NCI-H187 (cell line): Measurements from ENCODE around the gene PKMYT1.
A peak's percentile ranks its signal among the peaks of the same experiment; 100 is the strongest.
"Not testable (repeated sequence)": the region's sequence is repeated elsewhere in the genome, so short reads cannot be mapped to it uniquely, and the experiment has no call there.

Experiments
- DNase-seq, 2 experiments: peaks; one replicate each; lab custom pipeline; 2025; lab: John Stamatoyannopoulos, UW

The PKMYT1 gene

DNA sequence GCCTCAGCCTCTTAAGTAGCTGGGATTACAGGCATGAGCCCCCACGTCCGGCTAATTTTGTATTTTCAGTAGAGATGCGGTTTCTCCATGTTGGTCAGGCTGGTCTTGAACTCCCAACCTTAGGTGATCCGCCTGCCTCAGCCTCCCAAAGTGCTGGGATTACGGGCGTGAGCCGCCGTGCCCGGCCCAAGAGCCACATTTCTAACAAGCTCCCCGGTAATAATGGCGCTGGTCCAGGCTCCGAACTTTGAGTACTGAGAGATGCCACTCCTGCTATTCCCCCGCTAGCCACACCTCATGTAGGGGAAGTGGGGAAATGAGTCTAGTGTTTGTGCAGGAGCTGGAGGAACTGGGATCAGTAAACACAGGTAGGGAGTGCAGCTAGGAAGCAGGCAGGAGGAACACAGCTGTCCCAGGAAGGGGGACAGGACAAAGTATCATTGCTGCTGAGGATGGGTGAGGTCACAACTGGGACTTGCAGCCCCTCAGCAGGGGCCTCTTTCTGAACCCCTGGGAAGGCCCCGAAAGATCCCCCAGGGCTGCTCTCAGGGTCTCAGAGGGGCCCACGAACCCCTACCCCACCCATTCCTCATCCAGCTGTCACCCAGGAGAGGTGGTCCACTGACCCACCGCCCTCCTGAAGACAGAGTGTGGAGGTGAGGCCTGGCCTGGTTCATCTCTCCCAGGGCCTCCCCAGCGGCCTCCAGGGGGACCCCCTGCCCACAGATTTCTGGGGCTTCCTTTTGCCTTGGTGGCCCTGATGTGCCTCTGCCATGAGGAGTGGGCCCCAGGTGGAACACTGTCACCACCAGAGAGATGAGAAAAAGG, 19.8 kb downstream of the PKMYT1 start:
- DNase-seq = no peak

DNA sequence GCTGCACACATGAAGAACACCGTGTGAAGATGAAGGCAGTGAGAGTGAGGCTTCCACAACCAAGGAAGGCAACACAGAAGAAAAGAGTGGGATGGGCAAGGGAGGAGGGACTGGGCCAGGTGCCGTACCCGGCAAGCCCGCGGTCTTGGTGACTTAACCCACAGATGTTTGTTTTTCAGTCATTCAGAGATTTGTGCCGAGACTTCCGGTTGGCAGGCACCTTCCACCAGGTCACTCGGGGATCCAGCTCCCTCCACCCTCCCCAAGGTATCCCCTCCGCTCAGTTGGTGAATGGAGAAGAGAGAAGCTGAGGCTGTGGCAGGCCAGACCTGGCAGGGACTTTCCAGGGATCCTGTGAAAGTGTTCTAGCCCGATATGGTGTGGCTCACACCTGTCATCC, 21.0 kb downstream of the PKMYT1 start:
- no peak for DNase-seq

- DNase-seq = no peak
These were observed 23.7 kb downstream of the PKMYT1 start for GRCh38 chr16:2956579-2956956.

DNA sequence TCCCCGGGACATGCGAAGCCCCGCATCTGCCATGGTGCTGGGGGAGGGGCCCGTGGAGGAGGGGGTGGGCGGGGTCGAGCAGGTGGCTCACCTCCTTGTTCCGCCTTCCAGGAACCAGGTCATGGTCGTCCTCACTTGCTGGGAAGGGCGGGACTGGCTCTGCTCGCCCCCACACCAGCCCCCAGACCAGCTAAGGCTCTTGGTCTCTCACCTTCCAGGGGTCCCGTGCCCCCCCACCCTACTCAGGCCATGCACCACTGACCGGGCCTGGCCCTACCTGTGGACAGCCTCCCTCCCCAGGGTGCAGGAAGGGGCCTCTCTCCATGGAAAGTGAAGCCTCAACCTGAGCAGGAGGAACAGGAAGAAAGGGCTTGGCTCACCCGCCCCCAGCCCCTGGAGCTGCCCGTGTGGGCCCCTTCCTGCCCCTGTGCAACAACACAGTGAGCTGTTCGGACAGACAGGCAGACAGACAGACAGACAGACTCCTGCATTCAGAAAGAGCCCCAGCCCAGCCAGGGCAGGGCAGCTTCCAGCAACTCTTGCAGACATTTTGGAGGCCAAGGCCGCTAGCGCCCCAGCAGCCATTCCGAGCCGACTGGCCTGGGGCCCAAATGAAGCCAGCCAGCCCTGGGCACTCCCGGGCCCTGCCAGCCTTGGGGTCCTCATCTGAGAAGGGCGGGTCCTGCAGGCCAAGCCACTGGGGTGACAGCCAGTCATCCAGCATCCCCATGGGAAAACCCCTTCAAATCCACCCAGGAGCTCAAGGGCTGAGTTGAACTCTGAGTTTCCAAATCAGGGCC, 24.3 kb downstream of the PKMYT1 start:
- DNase-seq = no peak

DNA sequence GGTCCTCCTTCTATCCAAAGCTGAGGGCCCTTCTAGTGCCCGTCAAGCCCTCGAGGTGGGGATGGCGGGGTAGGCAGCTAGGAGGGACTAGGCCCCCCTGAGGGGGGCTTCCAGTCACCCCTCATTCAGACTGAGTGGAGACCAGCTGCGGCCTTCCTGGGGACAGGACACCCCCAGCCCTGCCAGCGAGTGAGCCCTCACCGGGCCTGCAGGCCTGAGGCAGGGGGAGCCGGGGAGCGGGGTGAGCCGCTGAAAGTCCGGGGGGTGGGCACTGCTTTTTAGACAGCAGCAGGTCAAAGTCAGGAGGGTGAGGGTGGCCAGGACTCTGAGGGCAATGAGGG, 24.8 kb downstream of the PKMYT1 start:
- no peak for DNase-seq

- peak in 1 of 2 experiments; percentile 43 for DNase-seq
These were observed 25.4 kb downstream of the PKMYT1 start for GRCh38 chr16:2954656-2955381.

DNA sequence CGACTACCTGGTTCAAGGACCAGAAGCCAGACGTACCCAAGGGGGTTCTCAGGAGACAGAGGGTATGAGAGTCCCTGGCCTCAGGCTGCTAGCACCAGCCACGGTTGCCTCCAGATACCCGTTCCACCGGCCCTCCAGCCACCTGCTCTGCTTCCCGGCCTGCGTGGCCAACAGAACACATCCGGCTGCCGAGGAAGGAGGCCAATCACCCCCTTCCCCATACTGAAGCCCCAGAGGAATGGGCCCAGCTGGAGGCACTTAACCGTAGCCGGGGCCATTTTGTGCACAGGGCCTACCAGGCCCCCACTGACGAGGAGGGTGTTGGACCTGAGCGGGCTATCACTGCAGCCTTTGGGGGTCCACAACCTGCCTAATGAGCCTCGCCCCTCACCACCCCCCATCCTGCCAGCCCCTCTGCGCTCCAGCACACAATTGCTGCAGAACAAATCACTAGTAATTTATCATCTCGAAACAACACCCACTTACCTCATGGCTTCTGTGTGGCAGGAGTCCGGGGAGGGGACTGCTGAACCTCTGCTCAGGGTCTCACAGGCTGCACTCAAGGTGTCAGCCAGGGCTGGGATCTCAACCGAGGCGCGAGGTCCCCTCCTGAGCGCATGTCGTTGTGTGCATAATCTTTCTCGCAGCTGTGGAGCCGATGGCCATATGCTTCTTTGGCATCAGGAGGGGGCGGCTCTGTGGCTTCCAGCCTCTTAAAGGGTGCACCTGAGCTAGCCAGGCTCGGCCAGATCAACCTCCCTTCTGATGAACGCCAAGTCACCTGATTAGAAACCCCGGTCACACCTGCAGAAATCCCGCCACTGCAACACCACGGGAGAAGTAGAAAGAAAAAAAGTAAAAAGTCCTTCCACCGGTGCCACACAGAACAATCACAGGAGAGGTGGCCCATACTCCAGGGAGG, 26.3 kb downstream of the PKMYT1 start:
- peak; percentile 36 to 58 for DNase-seq

DNA sequence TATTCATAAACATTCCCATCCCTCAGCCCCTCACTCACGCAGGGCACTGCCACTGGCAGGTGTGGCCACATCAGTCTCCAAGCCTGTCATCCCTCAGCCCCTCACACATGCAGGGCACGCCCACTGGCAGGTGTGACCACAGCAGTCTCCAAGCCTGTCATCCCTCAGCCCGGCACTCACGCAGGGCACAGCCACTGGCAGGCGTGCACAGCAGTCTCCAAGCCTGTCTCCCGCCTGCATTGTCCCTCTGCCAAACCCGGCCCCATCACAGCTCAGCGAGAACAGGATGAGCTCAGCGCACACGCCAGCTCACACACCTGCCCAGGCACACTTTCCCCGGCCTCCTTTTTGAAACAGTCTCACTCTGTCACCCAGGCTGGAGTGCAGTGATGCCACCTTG, 27.6 kb downstream of the PKMYT1 start:
- DNase-seq = peak; percentile 37 to 80

DNA sequence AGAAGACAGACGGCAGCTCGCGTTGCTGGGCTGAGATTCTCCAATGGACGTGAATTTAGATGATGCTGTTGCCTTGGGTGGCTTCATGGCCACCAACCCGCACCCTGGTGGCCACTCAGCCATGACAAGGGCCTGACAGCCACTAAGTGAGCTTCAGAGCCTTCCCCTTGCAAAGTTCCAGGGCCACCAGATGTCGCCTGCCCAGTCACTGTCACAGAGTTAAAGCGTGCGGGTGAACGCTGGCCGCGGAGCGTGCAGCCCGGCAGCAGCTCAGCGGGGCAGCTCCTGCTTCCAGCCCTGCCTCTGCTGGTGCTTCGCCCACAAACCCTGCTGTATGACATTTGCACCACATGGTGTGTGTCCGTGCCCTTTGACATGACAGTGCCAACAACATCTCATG, 29.5 kb downstream of the PKMYT1 start:
- no peak for DNase-seq

DNA sequence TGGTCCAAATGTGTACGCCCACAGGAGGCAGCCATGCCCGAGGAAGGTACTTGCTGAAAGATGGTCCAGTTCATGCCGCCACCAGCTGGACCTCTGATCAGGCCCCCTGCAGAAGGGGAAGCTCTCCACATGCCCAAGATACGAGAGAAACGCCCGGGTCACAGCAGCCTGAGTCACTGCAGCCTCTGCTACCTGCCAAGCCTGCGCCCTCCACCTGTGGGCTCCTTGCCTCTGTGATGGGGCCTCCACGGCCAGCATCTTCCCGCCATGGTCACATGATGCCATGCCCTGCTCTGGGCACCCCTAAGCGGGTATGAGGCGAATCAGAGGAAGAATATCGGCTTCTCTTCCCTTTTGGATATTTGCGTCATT, 29.9 kb downstream of the PKMYT1 start:
- DNase-seq = no peak

- DNase-seq = no peak
These were observed 30.4 kb downstream of the PKMYT1 start for GRCh38 chr16:2949705-2950352.

- no peak for DNase-seq
These were observed 31.2 kb downstream of the PKMYT1 start for GRCh38 chr16:2948807-2949704.

GRCh38 chr16:2946649-2947048, 33.6 kb downstream of the PKMYT1 start:
- DNase-seq = no peak

- DNase-seq = not testable (repeated sequence)
These were observed 36.5 kb downstream of the PKMYT1 start for GRCh38 chr16:2943716-2944115.

GRCh38 chr16:2942045-2942444, 38.2 kb downstream of the PKMYT1 start:
- no peak for DNase-seq

DNA sequence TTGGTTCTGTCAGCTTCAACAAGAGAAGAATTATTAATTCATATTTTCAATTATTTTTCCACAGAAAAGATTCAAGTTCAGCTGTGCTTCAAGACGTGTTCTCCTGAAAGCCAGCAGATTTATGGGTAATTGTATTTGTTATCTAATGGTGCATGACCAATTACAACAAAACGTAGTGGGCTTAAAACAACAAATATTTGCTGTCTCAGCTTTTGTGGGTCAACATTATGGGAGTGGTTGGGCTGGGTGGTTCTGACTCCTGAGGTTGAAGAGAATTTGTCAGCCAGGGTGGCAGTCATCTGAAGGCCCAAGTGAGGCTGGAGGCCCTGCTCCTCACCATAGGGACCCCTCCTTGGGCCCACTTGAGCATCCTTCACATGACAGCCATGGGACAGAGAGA, 40.3 kb downstream of the PKMYT1 start:
- DNase-seq = no peak

GRCh38 chr16:2938206-2938605, 42.0 kb downstream of the PKMYT1 start:
- no peak for DNase-seq

- DNase-seq = no peak
These were observed 43.1 kb downstream of the PKMYT1 start for GRCh38 chr16:2937170-2937569.

DNA sequence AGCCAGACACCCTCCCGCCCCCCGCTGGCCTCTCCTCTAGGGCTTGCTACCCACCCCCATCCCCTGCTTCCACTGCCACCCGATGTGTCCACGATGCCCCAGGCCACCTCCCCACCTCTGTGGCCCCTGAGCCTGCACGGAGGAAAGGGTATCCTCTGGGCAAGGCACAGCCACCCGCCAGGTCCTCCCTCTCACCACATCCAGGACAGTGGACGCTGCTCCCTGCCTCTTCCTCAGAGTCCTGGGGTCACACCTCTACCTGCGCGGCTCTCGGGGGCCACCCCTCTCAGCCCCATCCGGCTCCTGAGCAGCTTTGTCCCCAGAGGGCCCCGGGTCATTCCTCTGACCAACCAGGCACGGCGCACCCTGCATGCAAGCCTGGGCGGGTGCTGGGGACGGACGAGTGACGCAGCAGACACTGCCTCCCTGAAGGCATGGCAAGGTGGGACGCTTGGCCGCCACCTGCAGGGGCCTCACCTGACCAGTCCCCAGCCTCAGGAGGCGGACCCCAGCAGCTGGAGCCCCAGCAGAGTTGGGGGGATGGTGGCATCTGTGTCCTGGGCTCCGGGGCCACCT, 43.7 kb downstream of the PKMYT1 start:
- no peak for DNase-seq

- DNase-seq = no peak
These were observed 45.8 kb downstream of the PKMYT1 start for GRCh38 chr16:2934450-2934849.
